Endothelial cell of umbilical vein (primary cell): Measurements from ENCODE around the gene STRA8.

Experiments
- EZH2 ChIP-seq: IDR thresholded peaks from 2 replicates; pipeline ENCODE4 v1.6.1; 2012; ENCODE audit warnings: borderline replicate concordance, low read depth, mild to moderate bottlenecking, moderate library complexity, low read length, inconsistent platforms; ENCODE audit not compliant: severe bottlenecking
- POLR2A ChIP-seq: IDR thresholded peaks from 2 replicates; pipeline ENCODE4 v1.6.1; 2012; ENCODE audit warnings: low read depth, mild to moderate bottlenecking, control low read depth, low read length
- TF ChIP-seq, protein P1 (sequence below), 2 donors: IDR thresholded peaks; 1 replicate in 1 of 2; 2 replicates in 1 of 2; pipeline ENCODE4 v1.5.1; 2011; ENCODE audit warnings: low read length in 2 of 2, mild to moderate bottlenecking in 2 of 2, moderate library complexity in 2 of 2, control low read depth in 1 of 2, inconsistent platforms in 1 of 2, low read depth in 1 of 2; ENCODE audit not compliant: insufficient read depth in 1 of 2; ENCODE audit errors: extremely low read depth in 1 of 2

GRCh38 chr7:135208102-135208793 lies 25.4 kb upstream of the STRA8 start:
- TF ChIP-seq, protein P1, sequence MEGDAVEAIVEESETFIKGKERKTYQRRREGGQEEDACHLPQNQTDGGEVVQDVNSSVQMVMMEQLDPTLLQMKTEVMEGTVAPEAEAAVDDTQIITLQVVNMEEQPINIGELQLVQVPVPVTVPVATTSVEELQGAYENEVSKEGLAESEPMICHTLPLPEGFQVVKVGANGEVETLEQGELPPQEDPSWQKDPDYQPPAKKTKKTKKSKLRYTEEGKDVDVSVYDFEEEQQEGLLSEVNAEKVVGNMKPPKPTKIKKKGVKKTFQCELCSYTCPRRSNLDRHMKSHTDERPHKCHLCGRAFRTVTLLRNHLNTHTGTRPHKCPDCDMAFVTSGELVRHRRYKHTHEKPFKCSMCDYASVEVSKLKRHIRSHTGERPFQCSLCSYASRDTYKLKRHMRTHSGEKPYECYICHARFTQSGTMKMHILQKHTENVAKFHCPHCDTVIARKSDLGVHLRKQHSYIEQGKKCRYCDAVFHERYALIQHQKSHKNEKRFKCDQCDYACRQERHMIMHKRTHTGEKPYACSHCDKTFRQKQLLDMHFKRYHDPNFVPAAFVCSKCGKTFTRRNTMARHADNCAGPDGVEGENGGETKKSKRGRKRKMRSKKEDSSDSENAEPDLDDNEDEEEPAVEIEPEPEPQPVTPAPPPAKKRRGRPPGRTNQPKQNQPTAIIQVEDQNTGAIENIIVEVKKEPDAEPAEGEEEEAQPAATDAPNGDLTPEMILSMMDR (IDR thresholded peaks at IDR 0.05; ENCODE audit: extremely low read depth in 1 of 2, insufficient read depth in 1 of 2, low read depth in 1 of 2, low read length in 2 of 2) = no peak
- TF ChIP-seq POLR2A (no peak), EZH2 (no peak)
